SK-N-SH treated with all-trans-retinoic acid at 6 μM for 48 hours (cell line): ENCODE data around the gene MAFB.

ENCODE experiments used
- ESRRG ChIP-seq: fragments of 250-450 bp; sonication (Bioruptor Pico); IDR thresholded peaks from 2 replicates; pipeline ENCODE4 v1.6.1; 2021; ENCODE audit warnings: mild to moderate bottlenecking
- PATZ1 ChIP-seq: fragments of 250-450 bp; sonication (Bioruptor Pico); IDR thresholded peaks from 2 replicates; pipeline ENCODE4 v1.8.0; 2020; ENCODE audit warnings: mild to moderate bottlenecking, moderate library complexity, borderline replicate concordance
- PPARA ChIP-seq: fragments of 250-450 bp; sonication (Bioruptor Pico); IDR thresholded peaks from 2 replicates; pipeline ENCODE4 v1.5.0; 2020; ENCODE audit warnings: mild to moderate bottlenecking, borderline replicate concordance
- ZFP3 ChIP-seq: fragments of 250-450 bp; sonication (Bioruptor Pico); IDR thresholded peaks from 2 replicates; pipeline ENCODE4 v1.5.0; 2020; ENCODE audit warnings: mild to moderate bottlenecking, moderate library complexity
- ZNF565 ChIP-seq: fragments of 450-650 bp; formaldehyde crosslinking; conservative IDR thresholded peaks from 2 replicates; pipeline ENCODE4 v1.5.0; 2020; ENCODE audit warnings: low read depth, mild to moderate bottlenecking, moderate library complexity
- TF ChIP-seq, protein P1 (sequence below): fragments of 250-450 bp; sonication (Bioruptor Pico); IDR thresholded peaks from 2 replicates; pipeline ENCODE4 v1.5.1; 2021; ENCODE audit warnings: mild to moderate bottlenecking, moderate library complexity

DNA sequence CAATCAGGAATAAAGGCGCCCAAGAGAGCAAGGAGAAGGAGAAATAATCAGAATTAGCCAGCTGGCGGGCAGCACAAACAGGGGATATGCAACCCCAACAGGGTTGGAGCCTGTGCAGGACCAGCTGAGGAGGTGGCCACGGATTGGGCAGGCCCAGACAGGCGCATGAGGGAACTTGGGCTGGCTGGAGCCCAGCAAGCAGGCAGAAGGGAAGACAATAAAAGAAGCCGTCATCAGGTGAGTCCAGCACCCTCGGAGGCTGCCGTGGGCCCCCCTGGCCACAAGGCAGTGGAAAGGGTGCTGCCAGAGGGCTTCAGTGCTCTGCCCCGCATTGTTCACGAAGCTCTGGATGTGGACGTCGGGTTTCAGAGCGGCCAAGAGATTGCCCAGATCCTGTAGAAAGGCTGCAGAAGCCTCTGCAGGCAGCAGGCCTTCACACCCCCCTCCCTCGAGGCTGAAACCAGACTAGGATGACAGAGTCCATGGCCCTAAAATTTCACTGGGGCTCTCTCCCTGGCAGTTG, 28.4 kb upstream of the MAFB start:
- no peak for TF ChIP-seq PATZ1
- TF ChIP-seq ZFP3 (CRISPR knock-in tag) = no peak
- TF ChIP-seq ESRRG = no peak
- no peak for TF ChIP-seq PPARA (CRISPR knock-in tag)
- TF ChIP-seq, protein P1, sequence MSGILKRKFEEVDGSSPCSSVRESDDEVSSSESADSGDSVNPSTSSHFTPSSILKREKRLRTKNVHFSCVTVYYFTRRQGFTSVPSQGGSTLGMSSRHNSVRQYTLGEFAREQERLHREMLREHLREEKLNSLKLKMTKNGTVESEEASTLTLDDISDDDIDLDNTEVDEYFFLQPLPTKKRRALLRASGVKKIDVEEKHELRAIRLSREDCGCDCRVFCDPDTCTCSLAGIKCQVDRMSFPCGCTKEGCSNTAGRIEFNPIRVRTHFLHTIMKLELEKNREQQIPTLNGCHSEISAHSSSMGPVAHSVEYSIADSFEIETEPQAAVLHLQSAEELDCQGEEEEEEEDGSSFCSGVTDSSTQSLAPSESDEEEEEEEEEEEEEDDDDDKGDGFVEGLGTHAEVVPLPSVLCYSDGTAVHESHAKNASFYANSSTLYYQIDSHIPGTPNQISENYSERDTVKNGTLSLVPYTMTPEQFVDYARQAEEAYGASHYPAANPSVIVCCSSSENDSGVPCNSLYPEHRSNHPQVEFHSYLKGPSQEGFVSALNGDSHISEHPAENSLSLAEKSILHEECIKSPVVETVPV (CRISPR knock-in tag) = no peak
- no peak for TF ChIP-seq ZNF565 (CRISPR knock-in tag)
